NCI-H1436 (cell line): ENCODE measurements around the gene TUBAL3.
"Not testable (repeated sequence)": the region's sequence is repeated elsewhere in the genome, so short reads cannot be mapped to it uniquely, and the experiment has no call there.

Experiments used
- DNase-seq: peaks from one replicate; lab custom pipeline; 2025; lab: John Stamatoyannopoulos, UW

Gene TUBAL3

DNA sequence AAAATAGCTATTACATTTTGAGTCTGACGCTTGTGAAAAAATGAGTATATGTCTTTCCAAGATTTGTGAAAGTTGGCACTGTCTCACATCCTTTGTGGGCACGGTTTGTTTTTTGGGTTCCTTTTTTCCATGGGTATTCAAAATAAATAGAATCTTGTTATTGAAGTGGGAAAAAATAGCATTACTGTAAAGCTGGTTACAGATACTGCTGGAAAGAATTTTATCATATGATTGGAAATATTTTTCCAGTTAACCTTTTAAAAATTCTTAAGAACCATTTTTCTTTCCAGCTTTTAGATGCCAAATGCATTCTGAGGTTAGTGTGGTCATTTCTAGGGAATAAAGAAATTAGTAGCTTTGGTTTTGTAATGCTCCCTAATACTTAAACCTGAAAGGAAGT is 19.1 kb upstream of the TUBAL3 start:
- DNase-seq: no peak

DNA sequence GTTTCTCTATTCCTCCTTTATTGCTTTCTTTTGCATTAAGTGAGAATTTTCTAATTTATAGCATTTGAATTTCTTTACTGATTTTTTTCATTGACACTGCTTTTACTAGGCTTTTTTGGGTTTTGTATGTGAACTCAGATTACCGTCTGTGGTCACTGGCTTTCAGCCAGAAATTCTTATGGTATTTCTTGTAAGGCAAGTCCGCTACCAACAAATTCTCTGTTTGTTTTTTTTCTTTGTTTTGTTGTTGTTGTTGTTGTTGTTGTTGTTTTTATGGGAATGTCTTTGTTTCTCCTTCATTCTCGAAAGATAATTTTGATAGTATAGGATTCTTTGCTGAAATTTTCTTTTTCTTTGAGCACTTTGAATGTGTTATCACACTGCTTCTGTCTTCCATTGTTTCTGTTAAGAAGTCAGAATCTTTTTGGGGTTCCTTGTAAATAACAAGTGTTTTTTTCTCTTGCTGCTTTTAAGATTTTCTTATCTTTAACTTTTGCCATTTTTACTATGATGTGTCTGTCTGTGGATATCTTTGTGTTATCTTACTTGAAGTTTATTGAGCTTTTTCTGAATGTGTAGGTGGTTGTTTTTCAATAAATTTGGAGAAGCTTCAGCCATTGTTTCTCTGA is 15.0 kb upstream of the TUBAL3 start:
- no peak for DNase-seq

DNA sequence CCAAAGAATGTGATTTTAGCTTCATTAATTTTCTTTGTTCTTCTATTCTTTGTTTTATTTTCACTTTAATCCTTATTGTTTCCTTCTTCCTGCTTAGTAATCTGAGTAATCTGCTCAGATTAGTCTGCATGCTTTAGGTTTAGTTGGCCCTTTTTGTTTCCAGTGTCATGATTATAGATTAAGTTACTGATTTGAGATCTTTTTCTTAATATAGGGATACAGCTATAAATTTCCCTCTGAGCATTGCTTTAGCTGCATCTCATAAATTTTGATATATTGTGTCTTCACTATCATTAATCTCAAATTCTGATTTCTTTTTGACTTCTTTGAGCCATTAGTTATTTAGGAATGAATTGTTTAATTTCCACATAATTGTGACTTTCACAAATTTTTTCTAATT is 14.0 kb upstream of the TUBAL3 start:
- DNase-seq: no peak

DNA sequence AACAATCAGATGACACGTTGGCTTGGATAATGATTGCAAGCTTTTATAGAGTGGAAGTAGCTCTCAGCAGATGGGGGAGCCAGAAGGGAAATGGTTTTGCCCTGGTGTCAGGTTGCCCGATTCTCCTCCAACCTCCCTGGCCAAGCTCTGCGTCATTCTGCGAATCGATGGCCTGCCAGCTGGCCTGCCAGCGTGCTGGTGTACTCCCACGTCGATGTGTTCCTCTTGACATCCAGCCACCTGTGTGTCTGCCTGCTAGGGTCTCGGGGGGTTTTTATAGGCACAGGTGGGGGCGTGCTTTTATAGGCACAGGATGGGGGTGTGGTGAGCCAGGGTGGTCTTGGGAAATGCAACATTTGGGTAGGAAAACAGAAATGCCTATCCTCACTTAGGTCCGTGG is 12.4 kb upstream of the TUBAL3 start:
- no peak for DNase-seq

DNA sequence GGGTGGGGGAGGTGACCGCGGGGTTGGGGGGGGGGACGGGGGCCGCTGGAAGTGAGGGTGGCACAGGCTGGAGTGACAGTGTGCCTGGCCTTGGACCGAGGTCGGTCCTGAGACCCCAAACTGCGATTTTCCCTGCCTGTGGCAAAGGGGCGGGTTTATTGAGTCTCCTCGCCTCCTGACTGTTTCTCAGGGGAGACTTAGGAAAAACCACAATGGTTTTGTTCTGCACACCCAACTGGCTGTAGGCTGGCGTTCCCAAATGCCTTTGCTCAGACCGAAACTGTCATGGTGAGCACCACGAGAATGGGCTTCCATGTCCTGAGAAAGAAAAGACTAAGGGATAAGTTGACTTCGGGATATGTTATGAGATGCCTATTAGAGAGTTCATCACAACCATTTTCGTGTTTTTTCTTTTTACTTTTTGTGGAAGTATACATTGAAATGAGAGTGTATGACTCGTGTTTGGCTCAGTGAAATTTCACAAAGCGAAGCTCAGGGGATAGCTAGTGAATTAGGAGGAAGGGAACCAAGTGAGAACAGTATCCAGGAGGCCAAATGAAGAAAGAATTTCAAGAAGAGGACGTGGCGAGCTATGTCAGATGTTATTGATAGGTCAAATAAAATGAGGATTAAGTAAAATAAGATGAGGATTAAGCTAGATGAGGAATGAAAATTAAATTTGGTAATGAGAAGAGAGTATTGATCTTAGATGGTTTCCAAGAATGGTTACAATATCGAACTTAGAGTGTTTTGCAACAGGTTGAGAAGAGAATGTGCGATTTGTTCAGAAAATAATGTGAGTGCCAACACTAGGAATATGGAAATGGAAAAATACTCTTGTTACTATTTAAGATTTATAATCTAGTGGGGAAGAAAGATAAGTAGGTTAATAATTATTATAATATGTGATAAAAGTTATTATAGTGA is 8.6 kb upstream of the TUBAL3 start:
- peak; percentile 6 for DNase-seq

DNA sequence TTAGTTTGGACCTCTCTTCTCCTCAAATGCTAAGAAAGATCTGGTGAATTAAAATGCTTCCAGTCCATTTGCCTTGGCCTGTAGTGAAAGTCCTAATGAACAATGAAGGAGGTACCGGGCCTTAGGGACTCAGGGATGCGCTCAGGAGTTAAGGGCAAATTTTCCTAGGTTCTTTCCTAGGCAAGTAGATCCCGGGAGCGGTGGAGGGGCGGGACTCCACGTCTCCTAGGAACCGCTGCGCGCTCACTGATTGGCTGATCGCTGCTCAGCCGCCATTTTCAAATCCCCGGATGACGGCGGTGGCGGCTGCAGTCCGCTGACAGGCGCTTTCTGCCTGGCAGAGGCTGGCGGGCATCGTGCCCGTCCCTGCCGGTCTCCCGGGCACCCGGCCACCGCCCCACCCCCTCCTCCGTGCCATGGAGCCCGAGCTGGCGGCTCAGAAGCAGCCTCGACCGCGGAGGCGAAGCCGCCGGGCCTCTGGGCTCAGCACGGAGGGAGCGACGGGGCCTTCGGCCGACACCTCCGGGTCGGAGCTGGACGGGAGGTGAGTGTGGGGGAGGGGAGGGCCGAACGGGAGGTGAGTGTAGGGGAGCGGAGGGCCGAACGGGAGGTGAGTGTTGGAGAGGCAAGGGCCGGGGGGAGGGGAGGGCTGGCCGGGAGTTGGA is 7.8 kb upstream of the TUBAL3 start, which contains the start of gene NET1:
Gene NET1, plus strand, starts transcription at position 281 of the 665 bp plus-strand sequence. Its CDS starts 136 bp downstream, at position 417.
- DNase-seq: peak; percentile 81

DNA sequence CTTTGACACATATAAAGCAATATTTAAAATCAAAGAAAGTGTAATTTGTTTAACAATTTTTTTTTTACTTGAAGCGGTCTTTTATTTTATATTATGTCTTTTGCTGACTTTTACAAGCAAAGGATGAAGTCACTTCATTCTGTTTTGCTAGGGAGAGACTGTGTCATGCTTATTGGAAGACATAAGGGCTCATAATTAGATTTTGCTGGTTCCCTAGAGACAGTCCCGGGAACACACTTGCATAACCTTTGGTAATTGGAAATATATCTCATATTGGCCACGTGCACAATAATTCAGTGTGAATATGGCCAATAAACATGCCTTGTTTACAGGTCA is 7.3 kb upstream of the TUBAL3 start:
- DNase-seq: no peak

DNA sequence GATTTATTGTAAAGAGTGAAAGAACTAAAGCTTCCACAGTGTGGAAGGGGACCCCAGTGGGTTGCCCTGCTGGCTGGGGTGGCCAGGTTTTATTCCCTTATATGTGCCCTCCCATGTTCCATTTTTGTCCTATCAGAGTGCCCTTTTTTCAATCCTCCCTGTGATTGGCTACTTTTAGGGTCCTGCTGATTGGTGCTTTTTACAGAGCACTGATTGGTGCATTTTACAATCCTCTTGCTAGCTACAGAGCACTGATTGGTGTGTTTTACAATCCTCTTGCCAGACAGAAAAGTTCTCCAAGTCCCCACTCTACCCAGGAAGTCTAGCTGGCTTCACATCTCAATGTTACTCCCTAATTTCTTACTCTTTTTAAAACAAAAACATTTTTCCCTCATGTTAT is 6.2 kb upstream of the TUBAL3 start:
- not testable (repeated sequence) for DNase-seq

DNA sequence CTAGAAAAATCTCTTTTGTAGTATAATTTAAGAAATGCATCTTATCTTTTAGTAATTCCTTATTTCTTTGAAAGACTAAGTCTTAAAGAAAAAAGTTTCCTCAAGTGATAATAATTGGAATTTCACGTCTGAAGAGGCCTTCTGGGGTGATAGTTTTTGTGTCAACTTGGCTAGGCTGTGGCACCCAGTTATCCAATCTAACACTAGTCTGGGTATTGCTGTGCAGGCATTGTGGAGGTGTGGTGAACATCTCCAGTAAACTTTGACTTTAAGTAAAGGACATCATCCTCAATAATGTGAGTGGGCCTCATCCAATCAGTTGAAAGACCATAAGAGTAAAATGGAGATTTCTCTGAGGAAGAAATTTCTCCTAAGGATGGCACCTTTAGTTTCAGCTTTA is 2.3 kb upstream of the TUBAL3 start:
- no peak for DNase-seq

DNA sequence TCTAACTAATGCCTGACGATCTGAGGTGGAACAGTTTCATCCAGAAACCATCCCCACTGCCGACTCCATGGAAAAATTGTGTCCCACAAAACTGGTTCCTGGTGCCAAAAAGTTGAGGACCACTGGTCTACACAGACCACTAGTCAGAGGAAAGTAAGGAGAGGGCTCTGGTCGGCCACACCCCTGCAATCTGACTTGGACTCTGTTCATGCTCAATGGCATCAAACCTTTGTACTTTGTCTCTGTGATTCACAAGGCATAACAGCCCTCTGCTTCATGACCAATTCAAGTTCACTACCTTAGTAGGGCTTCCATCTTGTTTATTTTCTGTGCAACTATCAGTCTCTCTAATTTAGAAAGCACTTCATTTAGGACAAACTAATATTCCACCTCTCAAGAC is 1.8 kb downstream of the TUBAL3 start:
- DNase-seq: no peak

DNA sequence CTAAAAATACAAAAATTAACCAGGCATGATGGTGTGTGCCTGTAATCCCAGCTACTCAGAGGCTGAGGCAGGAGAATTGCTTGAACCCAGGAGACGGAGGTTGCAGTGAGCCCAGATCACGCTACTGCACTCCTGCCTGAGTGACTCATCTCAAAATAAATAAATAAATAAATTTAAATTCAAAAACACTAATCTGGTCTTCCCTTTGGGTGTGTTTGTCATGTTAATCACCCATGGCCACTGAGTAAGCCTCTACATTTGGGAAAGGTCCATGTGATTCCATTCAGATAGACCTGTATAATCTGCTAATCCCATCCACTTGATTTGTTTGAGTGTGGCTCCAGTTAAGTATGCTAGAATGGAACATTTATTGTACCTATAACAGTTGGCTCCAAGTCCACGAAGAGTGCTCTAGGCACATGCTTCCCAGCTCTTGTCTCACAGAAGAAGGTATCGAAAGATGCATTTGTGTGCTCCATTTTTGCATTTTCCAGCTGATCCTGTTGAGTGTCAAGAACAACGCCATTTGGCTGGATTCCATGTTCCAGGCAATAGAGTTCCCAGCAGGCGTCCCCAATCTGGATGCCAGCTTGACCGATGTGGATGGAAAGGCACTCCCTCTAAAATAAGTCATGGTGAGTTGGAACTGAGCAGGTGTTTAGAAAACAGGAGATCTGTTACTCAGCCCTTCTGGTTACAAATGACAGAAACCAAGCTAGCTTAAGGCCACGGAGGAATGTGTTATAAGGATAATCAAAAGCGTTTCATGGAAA is 4.0 kb downstream of the TUBAL3 start:
- DNase-seq: no peak

DNA sequence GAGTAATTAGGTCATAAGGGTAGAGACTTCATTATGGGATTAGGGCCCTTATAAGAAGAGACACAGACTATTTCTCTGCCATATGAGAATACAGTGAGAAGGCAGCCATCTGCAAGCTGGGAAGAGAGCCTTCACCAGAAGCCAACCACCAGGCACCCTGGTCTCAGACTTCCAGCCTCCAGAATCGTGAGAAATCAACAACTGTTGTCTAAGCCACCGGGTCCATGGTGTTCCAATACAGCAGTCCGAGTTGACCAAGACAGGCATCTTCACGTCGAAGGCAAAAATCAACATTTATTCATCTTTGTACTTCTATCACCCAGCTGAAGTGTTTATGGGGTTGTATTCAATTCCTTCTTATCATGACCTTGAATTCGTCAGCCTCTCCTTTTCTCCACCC is 5.3 kb downstream of the TUBAL3 start:
- DNase-seq: no peak

DNA sequence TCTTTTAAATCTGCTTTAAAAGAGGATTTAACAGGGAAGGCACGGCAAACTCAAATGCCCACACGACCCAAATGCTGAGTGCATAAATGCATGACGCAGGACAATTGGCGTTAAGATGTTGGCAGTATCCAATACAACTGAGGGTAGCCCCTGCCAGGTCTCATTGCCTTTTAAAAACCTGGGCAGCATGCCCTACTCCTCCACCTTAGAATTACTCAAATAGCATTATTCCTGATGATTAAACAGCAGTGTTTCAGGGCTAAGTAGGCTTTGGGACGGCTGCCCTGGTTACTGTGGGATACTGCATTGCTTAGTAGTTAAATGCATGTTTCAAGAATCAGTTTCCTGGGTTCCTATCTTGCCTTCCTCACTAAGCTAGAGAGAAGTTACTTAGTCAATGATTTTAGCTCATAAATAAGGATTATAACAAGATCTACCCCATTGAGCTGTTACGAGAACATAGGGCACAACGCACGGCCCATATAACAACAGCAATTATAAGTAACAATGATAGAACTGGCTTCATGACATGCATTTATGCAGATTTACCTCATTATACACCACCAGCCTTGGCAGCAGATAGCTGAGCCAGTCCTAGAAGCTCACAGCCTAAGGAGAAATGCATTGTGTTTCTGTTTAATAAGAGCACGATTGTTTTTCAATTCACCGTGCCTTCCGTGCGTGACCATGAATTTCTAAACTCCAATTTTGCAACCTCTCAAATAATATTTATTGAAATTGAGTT is 7.9 kb downstream of the TUBAL3 start:
- DNase-seq: no peak

DNA sequence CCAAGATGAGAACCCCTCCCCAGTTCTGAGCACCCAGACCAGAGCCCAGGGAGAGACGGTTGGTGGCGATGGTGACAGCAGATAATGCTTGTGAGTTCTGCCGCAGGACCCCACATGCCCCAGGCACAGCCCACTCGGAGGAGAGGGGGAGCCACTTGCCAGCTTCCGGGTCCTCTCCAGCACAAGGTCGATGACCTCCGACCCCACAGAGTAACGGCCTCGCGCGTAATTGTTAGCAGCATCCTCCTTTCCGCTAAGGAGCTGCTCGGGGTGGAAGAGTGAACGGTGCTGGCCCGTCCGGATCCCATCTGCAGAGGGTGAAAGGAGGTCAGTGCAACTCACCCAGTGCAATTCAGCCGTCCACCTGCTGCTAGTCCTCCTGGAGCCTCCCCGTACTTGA is 9.5 kb downstream of the TUBAL3 start:
- no peak for DNase-seq

DNA sequence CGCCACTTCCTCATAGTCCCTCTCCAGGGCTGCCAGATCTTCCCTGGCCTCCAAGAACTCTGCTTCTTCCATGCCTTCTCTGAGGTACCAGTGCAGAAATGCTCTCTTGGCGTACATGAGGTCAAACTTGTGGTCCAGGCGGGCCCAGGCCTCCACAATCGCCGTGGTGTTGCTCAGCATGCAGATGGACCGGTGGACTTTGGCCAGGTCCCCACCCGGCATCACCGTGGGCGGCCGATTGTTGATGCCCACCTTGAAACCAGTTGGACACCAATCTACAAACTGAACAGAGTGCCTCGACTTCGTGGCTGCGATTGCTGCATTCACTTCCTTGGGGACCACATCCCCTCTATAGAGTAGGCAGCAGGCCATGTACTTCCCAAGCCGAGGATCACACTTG is 11.1 kb downstream of the TUBAL3 start:
- no peak for DNase-seq

DNA sequence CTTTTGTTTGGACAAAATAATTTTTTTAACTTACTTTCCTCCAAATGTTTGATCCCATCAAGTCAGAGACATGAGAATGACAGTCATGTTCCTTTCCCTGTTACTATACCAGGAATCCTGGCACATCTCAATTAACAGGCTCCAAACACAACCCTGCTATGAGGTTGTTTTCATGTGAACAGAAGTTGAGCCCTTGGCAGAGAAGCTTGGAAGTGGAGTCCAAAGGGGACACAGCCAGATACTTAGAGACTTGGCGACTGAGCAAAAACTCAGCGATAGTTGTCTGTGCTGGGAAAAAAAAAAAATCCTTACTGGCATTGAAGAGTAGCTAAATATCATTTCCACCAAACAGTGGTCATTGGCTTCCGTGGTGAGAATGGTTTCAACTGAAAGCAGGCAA is 12.8 kb downstream of the TUBAL3 start:
- no peak for DNase-seq

DNA sequence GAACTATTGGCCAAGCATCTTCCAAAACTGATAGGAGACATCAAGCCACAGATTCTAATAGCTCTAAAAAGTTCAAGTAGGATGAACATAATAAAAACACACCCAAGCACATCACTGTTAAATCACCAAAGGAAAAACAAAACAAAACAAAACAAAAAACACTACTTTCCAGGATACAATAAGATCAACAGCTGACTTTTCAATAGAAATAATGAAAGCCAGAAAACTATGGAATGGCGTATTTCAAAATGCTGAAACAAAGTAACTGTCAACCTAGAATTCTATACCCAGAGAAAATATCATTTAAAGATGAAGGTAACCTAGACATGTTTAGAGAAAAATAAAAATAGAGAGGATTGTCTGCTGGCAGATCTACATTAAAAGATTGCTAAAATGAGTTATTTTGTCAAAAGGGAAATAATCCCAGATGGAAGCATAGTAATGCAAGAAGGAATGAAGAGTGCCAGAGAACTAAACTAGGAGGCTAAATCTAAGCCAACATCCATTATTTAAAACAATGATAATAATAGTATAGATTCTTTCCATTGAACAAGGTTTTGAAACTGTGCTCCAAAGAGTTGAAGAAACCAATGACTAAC is 13.9 kb downstream of the TUBAL3 start:
- no peak for DNase-seq

DNA sequence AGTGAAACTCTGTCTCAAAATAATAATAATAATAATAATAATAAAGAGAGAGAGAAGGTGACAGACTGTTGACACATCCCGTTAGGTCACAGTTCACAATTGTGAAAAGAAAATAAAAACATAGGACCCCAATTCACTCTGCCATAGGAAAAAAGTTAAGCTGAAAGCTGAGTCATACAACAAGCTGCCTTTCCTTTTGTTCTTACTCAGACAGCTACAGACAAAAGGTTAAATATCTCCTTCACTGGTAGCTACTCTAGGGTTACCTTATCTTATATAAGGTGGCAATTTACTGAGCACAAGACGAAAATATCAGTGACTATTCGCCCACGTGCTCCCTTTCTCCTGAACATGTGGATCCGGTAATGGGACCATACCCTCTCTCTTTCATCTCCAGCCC is 17.5 kb downstream of the TUBAL3 start:
- DNase-seq: no peak

DNA sequence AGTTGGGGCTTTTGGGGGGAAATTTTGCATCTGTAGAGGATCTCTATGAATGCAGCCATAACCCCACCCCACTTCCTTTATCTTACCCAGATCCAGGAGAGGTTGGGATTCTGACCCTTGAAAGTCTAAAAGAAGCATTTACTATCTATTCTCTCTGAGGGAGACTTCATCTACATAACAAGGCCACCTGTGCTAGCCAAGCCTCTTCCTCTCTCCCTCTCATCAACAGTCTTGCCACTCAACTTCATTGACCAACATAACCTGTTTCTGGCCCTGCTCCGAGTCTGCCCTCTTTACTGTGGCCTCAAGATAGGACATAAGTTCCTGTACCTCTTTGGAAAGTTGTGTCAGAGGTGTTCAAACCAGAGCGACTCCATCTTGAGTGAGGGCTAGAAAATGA is 19.4 kb downstream of the TUBAL3 start:
- DNase-seq: no peak

DNA sequence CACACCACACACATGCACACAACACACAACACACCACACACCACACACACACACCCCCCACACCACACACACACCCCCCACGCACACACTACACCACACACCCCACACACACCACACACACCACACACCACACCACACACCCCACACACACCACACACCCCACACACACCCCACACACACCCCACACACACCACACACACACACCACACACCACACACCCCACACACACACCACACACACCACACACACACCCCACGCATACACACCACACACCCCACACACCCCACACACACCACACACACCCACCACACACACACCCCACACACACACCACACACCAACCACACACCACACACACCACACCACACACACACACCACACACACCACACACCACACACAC is 23.4 kb downstream of the TUBAL3 start:
- DNase-seq: no peak

DNA sequence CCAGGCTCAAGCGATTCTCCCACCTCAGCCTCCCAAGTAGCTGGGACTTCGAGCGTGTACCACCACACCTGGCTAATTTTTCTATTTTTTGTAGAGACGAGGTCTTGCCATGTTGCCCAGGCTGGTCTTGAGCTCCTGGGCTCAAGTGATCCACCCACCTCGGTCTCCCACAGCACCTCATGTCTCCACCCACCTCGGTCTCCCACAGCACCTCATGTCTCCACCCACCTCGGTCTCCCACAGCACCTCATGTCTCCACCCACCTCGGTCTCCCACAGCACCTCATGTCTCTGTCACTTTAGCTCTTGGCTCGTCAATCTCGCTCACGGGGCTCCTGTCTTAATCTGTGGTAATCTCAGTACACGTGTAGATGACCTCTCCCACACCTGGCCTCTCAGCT is 24.2 kb downstream of the TUBAL3 start:
- not testable (repeated sequence) for DNase-seq
